GM18508 (cell line): ENCODE data around the gene KHNYN.

Source experiments
- ATAC-seq: cut with Tn5 transposase; IDR thresholded peaks from one replicate; pipeline ENCODE4 v1.9.1; 2021; ENCODE audit warnings: moderate number of reproducible peaks; ENCODE audit not compliant: insufficient read depth, unreplicated experiment

The KHNYN gene

DNA sequence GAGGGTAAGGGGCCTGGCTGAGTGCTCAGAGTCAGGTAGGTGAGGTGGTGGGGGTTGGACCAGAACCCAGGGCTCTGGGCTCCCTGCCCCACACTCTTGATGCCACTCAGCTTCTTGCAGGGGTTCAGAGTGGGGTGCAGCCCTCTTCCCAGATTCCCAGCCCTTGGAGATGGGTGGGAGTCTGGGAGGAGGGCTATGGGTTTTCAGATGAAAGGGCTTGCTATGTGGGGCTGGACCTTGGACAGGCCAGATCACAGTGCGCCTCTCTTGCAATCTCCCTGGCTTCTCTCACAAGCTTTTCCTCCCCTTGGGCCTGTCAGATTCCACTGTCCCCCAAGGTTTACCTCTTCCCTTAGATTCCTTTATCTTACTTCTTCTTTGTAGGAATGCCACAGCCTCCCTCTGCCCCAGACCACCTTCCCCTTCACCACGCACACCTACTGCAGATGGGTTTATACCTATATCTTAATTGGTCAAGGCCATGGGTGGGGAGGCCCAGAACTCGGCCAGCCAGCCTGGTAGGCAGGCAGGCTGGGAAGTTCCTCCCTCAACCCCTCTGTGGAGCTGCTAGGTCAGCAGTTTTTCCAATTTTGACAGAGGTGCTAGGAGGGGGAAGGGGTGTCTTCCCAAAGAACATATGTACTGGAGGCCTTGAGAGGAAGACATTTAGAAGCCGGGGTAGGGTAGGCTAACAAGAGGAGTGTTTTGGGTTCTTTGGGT, 29.6 kb upstream of the KHNYN start:
- no peak for ATAC-seq

DNA sequence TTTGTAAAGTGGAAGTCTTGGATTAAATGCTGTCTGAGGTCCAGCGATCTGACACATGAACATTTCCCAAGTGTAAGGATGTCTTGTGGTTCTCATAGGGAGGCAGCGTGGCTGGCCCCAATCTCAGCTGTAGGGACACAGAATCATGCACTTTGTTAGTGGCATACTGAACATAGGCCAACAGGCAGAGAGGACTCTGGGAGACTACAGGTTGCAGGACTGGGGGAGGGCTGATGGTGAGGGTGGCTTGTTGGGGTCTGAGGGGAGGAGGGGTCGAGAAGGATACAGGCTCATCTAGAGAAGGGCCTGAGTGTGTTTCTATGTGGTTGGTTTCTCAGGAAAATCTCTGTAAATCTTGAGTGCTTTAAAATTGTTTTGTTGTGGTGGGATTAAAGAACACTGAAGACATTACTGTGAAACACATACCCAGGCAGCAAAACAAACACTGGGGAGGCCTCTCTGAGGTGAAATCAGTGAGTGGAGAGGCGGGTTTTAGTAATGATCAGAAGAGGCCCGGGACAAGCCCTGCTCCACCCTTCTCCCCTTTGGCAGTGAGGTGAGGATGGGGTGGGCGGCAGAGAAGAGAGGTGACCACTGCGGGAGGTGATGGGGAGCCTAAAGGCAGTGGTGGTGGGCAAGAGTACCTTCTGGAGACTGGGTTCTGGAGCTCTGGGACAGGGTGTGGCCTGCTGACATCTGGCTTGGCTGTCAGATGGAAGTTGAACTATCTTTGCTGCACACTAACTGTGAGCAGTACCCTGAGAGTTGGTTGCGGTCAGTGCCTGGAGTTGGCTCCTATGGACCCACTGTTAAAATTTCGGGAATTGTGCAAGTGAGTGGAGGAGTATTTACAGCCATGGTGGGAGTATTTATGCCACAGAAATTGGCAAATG, 27.7 kb upstream of the KHNYN start:
- ATAC-seq: no peak

DNA sequence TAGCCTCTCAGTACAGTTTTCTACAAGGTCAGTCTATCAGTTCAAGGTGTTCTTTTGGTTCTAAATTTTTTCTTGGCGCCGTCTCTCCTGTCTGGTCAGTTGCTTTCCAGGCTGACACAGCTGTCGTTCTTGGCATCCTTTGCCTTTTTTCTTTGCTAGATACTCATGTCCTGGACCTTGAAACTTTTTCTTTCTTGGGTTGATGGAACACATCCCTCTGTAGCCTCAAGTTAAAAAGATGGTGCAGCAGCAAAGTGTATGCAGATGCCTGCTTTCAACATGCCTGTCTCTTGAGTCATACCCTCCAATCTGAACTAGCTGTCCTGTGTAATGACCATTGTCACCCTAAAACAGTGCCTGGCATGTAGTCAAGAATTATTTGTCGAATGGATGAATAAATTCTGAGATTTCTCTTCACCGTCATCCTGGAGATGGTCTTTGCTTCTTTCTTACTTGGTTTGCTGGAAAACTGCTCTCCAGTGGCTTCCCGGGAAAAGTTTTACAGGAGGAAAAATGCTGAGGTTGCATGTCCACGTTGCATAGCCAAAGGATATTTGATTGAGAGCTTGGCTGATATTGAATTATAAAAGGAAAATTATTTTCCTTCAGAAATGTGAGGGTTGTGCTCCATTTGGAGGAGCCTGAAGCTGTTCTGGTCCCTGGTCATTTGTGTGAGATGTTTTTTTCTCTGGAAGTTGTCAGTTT, 26.3 kb upstream of the KHNYN start:
- ATAC-seq: no peak

DNA sequence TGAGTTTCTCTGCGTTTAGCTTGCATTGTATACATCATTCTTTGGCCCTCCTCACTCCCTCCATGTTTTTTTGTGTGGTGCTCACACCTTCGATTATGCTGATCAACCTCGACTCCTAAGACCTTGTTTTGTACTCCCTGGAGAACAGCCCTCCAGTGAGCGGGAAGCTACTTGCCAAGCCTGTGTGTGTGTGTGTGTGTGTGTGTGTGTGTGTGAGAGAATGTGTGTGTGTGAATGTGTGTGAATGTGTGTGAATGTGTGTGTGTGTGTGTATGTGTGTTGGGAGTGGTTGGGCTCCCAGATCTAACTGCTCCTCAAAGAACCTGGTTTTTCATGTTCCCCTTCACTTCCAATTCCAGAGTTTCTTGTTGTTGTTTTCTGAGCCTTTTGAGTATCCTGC, 24.9 kb upstream of the KHNYN start:
- ATAC-seq: no peak

DNA sequence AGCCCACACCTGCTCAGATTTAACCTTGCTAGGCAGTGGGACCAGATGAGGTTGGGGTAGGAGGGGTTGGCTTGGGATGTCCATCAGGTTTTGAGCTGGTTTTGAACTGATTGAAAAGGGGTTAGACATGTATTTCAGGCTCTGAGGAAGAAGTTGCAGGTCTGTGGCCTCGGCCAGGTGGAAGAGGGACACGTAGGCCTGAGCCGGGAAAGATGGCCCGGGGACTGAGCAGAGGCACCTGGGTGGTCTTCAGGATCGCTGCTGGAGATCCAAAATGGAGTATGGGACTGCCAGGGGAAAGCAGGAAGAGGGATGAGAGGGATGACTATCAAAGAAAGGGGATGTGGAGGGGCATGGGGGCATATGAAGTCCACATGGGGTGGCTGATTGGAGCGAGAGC, 23.3 kb upstream of the KHNYN start:
- ATAC-seq: no peak

DNA sequence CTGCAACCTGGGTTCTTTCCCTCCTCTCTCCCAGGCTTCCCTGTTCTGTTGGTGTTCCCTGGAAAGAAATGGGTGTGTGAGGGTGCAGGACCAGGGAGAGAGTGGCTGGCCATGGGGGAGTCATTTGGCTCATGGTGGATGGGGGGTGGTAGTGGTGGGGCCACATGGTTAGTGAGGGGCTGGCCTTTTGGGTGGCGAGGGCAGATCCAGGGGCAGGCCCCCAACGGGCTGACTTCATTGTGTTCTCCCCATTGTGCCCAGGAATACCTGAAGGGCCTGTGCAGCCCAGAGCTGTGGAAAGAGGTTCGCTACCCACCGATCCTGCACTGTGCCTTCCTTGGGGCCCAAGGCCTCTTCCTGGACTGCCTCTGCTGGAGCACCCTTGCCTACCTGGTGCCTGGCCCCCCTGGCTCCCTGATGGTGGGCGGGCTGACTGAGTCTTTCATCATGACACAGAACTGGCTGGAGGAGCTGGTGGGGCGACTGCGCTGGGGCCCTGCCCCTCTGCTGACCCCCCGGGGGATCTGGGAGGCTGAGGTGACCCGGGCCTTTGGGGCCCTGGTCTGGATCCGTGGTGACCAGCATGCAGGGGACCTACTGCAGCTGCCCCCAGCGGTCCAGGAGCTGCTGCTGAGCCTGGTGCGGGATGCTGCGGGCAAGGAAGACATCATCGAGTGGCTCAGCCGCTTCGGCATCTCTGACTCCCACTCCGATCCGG, 22.0 kb upstream of the KHNYN start:
- ATAC-seq: no peak

DNA sequence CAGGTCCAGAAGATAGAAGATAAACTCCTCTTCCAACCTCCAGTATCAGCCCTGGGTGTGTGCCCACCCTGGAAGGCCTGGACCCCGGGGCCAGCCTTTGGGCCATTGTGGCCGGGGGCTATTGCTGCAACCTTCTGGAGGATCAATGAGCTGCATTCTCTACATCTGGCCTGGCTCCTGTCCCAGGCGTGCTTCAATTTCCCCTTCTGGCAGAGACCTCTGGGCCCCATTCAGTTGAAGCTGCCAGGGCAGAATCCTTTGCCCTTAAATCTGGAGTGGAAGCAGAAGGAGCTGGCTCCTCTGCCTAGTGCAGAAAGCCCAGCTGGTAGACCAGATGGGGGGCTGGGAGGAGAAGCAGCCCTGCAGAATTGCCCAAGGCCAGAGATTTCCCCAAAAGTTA, 21.0 kb upstream of the KHNYN start:
- ATAC-seq: no peak

DNA sequence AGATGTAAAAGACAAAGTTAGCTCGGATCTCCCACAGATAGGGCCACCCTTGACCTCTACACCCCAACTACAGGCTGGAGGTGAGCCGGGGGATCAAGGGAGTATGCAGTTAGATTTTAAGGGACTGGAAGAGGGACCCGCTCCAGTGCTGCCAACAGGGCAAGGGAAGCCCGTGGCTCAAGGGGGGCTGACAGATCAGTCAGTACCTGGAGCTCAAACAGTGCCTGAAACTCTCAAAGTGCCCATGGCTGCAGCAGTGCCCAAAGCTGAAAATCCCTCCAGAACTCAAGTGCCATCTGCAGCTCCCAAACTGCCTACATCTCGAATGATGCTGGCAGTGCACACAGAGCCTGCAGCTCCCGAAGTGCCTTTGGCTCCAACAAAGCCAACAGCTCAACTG, 20.6 kb upstream of the KHNYN start:
- ATAC-seq: no peak

DNA sequence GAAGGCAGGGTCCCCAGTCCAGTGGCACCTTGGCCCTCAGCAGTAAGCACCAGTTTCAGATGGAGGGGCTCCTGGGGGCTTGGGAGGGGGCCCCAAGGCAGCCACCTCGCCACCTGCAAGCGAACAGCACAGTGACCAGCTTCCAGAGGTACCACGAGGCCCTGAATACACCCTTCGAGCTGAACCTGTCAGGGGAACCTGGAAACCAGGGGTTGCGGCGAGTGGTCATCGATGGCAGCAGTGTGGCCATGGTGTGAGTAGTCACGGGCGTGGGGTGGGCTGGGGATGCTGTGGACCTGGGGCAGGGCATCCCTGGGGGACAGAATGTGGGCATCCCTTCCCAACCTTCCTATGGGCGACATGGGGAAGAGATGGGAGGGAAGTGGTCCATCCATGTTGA, 19.8 kb upstream of the KHNYN start:
- no peak for ATAC-seq

DNA sequence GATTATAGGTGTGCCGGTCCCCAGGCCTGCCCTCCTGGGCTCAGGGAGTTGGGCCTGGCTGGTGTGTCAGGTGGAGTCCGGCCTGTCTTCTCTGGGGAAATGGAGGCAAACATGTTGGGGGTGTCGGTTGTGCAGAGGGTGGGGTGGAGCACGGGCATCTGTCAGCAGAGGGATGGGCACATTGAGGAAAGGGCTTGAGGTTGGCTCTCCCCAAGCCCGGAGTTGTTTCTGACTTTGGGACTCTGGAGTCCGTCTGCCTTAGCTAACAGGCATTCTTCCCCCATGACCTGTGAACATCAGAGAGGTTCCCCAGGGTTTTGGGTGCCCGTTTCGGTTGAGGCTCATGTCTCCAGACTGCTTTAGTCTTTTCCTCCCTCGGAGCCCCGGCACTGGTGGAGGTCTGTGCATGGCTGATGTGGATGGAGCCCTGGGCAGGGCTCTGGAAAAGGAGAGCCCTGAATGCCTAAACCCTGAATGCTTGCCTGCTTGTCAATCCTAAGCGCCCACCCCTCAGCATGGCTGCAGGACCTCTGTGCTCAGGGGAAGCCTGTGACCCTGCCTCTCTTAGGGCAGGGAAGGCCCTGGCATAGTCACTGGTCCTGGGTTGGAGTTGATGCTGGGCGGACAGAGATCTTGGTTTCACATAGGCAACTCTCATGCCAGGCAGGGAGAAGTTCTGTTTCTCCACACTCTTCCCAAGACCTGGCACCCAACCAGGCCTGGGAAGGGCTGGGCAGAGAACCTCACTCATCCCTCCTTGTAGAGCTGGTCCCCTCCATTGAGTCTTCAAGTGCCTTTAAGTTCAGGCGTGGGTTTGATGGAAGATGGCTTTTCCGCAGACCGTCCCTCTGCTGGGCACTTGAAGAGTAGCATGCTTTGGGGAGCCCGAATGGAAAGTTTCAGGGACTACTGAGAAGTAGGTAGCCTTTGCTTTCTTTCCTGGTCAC, 18.0 kb upstream of the KHNYN start:
- ATAC-seq: no peak

DNA sequence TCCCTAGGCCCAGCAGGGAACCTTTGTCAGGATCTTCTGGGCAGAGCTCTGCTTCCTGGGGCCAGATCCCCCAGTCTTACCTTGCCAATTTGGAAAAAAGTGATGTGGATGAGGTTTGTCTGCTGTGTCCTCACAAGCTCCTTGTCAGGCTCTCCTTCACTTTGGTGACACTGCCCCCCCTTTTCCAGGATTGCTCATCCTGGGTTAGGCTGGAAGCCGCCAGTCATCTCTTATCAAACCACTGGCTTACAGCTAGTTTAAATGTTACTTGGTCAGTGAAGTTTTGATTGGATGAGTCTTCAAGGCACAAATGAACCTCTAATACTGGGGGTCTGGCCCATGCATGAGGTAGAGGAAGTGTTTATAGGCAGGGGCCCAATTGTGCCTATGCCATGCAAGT, 15.7 kb upstream of the KHNYN start:
- ATAC-seq: no peak

DNA sequence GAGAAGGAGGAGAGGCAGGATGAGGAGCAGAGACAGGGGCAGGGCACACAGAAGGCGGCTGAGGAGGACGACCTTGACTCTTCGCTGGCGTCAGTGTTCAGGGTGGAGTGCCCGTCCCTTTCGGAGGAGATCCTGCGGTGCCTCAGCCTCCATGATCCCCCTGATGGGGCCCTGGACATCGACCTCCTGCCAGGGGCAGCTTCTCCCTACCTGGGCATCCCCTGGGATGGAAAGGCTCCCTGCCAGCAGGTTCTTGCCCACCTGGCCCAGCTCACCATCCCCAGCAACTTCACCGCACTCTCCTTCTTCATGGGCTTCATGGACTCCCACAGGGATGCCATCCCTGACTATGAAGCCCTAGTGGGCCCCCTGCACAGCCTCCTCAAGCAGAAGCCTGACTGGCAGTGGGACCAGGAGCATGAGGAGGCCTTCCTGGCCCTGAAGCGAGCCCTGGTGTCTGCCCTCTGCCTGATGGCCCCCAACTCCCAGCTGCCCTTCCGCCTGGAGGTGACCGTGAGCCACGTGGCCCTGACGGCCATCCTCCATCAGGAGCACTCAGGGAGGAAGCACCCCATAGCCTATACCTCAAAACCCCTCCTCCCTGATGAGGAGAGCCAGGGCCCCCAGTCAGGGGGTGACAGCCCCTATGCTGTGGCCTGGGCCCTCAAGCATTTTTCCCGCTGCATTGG, 14.9 kb upstream of the KHNYN start:
- ATAC-seq: no peak

DNA sequence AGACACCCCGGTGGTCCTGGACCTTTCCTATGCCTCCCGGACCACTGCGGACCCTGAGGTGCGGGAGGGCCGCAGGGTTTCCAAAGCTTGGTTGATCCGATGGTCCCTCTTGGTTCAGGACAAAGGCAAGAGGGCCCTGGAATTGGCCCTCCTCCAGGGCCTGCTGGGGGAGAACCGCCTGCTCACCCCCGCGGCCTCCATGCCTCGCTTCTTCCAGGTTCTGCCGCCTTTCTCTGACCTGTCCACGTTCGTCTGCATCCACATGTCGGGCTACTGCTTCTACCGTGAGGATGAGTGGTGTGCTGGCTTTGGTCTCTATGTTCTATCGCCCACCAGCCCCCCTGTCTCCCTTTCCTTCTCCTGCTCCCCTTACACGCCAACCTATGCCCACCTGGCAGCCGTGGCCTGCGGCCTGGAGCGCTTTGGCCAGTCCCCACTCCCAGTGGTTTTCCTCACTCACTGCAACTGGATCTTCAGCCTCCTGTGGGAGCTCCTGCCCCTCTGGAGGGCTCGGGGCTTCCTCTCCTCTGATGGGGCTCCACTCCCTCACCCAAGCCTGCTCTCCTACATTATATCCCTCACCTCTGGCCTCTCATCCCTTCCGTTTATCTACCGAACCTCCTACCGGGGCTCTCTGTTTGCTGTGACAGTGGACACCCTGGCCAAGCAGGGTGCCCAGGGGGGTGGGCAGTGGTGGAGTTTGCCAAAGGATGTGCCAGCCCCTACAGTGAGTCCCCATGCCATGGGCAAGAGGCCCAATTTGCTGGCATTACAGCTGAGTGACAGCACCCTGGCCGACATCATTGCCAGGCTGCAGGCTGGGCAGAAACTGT, 14.1 kb upstream of the KHNYN start:
- no peak for ATAC-seq

DNA sequence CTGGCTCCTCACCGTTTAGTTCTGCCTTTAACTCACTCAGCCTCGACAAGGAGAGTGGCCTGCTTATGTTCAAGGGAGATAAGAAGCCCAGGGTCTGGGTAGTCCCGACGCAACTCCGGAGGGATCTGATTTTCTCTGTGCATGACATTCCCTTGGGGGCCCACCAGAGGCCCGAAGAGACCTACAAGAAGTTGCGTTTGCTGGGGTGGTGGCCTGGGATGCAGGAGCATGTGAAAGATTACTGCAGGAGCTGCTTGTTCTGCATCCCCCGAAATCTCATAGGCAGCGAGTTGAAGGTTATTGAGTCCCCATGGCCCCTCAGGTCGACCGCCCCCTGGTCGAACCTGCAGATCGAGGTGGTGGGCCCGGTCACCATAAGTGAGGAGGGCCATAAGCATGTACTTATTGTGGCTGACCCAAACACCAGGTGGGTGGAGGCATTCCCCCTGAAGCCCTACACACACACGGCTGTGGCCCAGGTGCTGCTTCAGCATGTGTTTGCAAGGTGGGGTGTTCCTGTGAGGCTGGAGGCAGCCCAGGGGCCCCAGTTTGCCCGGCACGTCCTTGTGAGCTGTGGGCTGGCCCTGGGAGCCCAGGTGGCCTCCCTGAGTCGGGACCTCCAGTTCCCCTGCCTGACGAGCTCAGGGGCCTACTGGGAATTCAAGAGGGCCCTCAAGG, 13.4 kb upstream of the KHNYN start:
- no peak for ATAC-seq

DNA sequence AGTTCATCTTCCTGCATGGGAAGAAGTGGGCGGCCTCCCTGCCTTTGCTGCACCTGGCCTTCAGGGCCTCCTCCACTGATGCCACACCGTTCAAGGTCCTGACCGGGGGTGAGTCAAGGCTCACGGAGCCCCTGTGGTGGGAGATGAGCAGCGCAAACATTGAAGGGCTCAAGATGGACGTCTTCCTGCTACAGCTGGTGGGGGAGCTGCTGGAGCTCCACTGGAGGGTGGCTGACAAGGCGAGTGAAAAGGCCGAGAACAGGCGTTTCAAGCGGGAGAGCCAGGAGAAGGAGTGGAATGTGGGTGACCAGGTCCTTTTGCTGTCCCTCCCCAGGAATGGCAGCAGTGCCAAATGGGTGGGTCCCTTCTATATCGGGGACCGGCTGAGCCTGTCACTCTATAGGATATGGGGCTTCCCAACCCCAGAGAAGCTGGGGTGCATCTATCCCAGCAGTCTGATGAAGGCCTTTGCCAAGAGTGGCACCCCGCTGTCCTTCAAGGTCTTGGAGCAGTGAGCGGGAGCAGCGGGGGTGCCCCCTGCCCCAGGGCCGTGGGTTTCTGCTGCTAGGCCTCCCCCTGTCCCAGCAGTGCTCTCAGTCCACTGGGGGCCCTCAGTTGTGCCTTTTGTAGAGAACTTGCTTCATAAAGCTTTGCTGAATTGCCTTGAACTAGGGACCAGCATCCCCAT, 12.7 kb upstream of the KHNYN start:
- no peak for ATAC-seq

DNA sequence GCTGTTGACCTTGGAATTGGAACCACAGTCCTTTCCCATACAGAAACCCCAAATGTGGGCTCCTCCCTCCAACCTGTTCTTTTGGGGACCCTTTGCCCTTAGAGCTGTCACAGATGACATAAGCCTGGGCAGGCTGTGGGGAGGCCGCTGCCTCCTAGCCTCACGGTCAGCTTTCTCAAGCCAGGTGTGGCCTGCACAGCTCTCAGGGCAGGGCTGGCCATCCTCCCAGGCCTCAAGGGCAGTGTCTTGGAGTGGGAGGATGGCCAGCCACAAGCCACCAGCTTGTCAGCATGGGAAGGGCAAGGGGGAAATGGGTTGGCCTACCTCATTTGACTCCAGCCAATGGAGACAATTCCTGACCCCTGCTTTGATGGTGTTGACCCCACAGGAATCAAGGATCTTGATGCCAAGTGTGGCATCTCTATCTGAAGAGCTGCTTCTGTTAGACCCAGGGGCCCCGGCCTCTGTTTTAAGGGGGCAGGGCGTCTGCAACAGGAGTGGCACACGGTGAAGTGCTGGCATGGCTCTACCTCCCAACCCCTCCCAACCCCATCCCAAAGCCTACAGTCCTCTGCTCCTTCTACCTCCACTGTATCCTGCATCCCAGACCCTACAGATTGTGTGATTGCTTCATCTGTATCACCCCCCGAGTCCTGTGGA, 11.8 kb upstream of the KHNYN start:
- no peak for ATAC-seq
